GM18517 (cell line): Measurements from ENCODE around the gene KANK4.

Experiments used
- ATAC-seq: cut with Tn5 transposase; IDR thresholded peaks from one replicate; pipeline ENCODE4 v1.9.1; 2021; ENCODE audit warnings: mild to moderate bottlenecking, moderate library complexity; ENCODE audit not compliant: unreplicated experiment

KANK4 gene

GRCh38 chr1:62307895-62308492 is 11.2 kb downstream of the KANK4 start:
- ATAC-seq: no peak

- ATAC-seq: no peak
Measured at GRCh38 chr1:62307446-62307845, 11.8 kb downstream of the KANK4 start.

DNA sequence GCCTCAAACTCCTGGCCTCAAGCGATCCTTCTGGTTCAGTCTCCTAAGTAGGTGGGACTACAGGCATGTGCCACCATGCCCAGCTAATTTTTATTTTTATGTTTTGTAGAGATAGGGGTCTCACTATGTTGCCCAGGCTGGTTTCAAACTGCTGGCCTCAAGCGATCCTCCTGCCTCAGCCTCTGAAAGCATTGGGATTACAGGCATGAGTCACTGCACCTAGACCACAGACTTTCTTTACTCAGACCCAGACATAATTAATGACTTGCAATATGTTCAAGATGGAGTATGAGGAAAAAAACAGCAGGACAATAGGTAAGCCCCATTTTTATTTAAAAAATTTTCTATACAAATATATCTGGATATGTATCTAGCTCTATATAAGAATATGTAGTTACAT is 13.2 kb downstream of the KANK4 start:
- no peak for ATAC-seq

DNA sequence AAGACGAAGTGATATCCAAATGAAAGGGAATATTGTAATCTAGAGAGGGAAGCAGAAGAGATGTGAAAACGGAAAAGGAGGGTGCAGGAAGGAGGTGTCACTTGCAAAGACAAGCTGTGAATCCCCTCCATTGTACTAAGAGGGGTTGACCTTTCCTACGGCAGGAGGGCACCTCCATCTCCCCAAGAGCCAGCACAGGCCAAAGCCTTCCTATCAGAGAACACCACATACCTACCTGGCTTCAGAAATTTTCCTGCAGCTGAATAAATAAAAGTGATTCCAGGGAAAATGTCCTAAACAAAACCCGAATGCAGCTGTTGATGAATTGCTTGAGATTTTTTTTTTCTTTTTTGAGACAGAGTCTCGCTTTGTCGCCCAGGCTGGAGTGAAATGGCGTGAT is 14.3 kb downstream of the KANK4 start:
- ATAC-seq: no peak

DNA sequence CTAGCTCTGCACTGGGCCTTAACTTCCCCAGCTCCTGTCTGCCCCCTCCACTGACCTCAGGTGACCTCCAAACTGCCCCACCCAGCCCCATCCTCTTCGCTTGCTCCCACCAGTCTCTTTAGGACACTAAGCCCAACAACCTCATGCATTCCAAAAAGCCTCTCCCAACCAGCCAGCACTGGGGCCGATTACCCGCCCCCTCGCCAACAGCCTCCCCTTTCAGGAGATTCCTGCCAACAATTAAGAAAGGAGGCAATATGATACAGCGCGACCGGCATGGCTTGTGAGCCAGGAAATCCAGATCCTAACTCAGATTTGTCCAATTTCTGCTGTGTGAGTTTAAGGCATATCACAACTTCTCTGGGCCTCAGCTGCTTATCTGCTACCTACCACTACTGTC is 14.7 kb downstream of the KANK4 start:
- ATAC-seq: no peak

DNA sequence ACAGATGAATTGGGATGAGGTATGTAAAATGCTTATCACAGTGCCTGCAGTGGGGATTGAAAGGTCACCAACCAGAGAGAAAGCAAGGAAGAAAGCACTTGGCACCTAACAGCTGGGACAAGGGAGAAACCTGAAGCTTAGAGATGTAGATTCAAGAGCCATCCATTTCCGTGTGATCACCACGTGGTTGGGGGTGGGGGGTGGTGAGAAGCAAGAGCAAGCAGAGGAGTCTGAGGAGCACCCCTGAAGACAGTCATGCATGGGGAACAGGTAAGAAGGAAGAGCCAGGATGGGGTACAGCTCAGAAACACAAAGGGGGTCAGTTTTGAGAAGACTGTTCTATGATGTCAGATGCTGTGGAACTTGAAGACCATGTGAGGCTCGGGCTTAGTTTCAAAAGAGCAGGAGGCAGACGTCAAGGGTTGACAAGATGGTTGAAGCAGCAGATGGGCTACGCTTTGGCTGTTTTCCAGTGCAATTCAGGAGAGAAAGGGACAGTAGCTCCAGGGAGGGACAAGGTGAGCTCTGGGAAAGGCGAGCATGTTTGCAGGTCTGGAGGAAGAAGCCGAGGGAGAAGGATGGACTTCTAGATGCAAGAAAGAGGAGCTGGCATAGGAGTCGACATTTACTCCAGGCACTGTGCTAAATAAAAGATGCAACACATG is 17.4 kb downstream of the KANK4 start:
- ATAC-seq: no peak

- no peak for ATAC-seq
Measured at GRCh38 chr1:62299426-62300200, 19.6 kb downstream of the KANK4 start.

GRCh38 chr1:62295921-62296491 is 23.2 kb downstream of the KANK4 start:
- ATAC-seq: no peak

GRCh38 chr1:62294261-62294660 is 25.0 kb downstream of the KANK4 start:
- ATAC-seq: no peak

DNA sequence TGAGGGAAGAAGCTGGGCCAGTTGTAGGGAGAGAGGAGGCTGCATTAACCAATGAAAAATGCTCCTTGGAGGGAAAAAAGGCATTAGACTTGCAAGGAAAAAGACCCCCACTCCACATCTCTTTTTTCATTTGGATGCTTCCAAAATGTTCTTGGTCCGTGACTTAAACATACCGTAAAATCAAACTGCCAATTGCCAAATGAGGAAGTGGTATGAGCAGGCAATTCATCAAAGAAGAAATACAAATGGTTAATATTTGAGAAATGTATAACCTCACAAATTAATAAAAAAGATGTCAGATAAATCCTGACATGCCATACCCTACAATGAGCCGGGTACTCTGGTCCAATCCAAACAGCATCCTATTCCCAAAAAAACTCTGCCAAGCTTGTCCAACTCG is 30.6 kb downstream of the KANK4 start:
- ATAC-seq: no peak

DNA sequence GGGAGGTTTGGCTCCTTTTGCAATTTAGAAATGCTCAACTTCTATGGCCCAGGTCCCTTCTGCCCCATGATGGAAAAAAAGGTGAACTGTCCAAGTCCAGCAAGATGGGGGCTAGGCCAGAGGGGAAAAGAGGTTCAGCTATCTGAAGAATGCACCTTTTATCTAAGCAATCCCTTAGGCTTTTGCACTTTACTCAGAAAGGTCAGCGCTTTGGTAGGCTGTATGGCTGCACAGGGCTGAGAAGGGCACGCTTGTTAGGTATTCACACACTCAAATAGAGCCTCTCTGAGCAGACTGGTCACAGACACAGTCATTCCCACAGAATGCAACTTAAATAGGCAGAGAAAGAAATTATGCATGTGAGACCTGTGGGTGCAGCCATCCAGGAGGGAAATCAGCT is 31.0 kb downstream of the KANK4 start:
- no peak for ATAC-seq

- no peak for ATAC-seq
Measured at GRCh38 chr1:62286786-62287224, 32.4 kb downstream of the KANK4 start.

DNA sequence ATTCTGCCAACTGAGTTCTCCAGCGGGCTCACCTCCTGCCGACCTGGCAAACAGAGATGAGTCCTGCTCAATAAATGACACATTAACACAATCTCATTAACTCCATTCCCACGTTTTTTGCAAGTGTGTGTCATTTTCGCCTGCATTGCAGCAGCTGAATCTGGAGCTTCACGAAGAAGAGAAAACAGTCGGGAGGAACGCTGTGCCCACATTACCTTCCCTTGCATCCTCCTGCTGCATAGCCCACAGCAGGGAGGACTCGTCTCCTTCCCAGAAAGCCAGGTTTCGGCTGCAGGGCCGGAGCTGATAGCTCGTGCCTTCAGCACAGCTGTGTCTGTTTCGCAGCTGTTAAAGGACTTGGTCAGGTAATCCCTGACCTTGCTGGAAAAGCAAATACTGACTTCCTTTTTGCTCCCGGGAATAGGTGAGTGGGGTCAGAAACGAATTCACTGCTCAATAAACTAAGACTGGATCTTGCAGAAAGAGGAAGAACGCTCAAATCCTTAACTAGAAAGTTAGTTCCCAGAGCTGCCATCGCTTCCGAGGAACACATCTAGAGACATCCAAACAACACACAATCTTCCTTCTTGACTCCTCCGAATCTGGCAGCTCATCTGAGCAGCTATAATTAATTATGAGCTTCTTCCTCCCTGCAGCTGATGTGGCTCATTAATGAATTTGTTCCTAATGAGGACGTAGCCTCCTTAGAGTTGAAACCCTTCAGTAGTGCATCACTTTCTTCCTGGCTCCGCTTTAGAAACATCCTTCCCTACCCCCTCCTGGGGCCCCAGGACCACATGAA is 33.0 kb downstream of the KANK4 start:
- no peak for ATAC-seq

- ATAC-seq: no peak
Measured at GRCh38 chr1:62285440-62285839, 33.8 kb downstream of the KANK4 start.

DNA sequence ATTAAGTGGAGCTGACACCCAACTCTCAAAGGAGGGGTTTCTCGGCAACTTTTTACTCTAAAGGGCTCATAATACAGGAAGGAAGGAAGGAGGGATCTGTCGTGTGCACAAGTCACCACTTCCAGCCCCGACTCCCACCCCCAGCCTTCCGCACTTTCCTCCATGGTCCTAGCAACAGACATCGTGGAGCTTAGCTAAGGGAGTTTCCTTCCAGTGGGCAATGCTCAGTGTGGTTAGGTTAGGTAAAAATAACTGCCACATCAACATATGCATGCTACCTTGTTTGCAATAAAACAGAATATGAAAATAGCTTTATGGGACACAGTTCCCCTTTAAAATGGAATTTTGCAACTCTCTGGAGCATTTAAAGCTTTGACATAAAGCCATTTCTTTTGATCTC is 35.2 kb downstream of the KANK4 start:
- ATAC-seq: no peak

- no peak for ATAC-seq
Measured at GRCh38 chr1:62282909-62283755, 36.1 kb downstream of the KANK4 start.

GRCh38 chr1:62281922-62282555 is 37.2 kb downstream of the KANK4 start:
- no peak for ATAC-seq

- ATAC-seq: no peak
Measured at GRCh38 chr1:62280960-62281465, 38.2 kb downstream of the KANK4 start.

DNA sequence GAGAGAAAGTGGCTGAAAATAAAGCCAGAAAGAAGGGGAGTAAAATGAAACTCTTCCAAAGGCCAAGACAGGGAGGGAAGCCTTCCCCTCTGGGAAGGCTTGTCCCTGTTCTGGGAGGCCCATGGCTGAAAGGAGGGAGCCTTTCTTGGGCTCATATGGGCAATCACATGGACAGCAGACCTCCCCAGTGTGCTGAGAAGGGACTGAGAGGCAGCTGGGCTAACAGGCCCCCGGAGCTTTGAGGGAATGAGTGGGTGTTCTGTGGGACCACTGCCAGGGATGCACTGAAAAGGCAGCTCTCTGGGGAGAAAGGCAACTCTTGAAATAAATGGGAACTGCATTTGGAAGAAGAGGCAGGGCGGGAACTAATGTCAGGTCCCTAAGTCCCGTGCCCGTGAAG is 39.1 kb downstream of the KANK4 start:
- no peak for ATAC-seq
